ENCODE data around the gene RGL4. TPM values are rescaled to one million over a fixed set of nuclear protein-coding genes. Genes with fewer than 3 reads are reported as not detected.
"Not testable (repeated sequence)": the region's sequence is repeated elsewhere in the genome, so short reads cannot be mapped to it uniquely, and the experiment has no call there.

Gene RGL4
- total RNA-seq, 1 donor from 2014 or later, result not detected

DNA sequence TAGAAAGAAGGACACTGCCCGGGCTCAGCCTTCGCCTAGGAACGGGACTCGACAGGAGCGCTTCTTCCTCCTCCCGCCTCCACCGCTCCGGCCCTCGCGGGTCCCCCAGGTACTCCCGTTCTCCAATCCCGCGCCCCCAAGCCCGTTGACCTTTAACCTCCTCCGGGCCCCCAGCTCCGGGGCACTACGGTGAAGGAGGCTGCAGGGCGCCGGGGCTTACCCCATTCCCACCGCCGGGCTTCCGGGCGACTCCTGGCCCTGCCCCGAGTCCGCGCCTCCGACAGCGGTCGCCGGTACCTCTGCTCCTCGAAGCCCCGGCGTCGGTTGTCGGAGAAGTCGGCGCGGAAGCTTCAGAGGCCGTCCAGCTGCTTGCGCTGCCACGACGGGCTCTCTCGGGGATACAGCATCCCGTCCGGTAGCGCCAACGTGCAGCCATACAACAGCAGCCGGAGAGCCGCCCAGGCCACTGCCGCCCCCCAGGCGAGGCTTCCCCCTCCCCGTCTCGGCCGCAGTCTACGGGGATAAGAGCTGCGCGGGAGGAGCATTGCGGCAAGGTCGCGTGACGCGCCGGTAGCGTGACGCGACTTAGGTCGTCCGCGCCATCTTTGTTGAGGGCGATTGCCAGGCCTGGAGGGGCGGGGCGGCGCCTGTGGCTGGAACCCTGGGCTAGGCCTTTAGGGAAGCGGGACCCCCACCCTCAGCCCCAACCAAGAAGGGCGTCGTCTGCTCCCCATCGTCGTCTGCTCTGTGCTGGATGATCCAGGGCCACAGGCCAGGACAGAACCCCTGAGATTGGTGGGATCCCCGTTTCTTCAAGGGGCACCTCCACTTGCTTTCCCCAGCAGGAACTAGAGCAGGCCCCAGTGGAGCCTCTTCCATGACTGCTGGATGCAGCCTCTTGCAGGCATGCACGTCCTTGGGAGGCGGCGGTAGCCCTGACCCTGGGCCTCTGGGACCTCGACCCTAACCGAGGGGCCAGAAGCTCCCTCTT, 26.3 kb downstream of the RGL4 start:
- intact Hi-C loops (cut with DNase I), result no loop called here
- peak; percentile 97 for ATAC-seq

GRCh38 chr22:23718371-23719165, 27.8 kb downstream of the RGL4 start:
- no peak for ATAC-seq
- no peak for DNase-seq (ENCODE audit: missing footprints)
- intact Hi-C loops (cut with DNase I), result no loop called here

More for the DNA sequence above, 26.3 kb downstream of the RGL4 start:
- peak; percentile 94 for DNase-seq (ENCODE audit: missing footprints)

- ATAC-seq, result no peak
- intact Hi-C loops (cut with DNase I), result no loop called here
- no peak for DNase-seq (ENCODE audit: missing footprints)
These were observed 30.0 kb downstream of the RGL4 start for GRCh38 chr22:23720855-23721254.

- intact Hi-C loops (cut with DNase I), result no loop called here
- DNase-seq (ENCODE audit: missing footprints), result no peak
- ATAC-seq, result no peak
These were observed 31.3 kb downstream of the RGL4 start for GRCh38 chr22:23722160-23722559.

DNA sequence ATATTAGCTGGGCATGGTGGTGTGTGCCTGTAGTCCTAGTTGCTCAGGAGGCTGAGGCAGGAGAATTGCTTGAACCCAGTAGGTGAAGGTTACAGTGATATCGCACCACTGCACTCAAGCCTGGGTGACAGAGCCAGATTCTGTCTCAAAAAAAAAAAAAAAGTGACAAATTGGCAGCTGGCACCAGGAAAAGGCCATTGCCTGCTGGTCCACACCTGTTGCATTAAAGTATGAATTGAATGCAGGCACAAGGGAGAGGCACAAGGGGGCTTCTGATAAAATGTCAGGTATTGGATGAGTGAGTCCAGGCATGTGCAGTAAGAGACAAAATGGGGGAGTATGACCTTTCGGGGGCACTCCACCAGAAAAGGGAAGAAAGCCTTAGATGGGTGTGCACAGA, 31.9 kb downstream of the RGL4 start:
- ATAC-seq (no peak), DNase-seq (ENCODE audit: missing footprints) (no peak)
- intact Hi-C loops (cut with DNase I), result no loop called here

DNA sequence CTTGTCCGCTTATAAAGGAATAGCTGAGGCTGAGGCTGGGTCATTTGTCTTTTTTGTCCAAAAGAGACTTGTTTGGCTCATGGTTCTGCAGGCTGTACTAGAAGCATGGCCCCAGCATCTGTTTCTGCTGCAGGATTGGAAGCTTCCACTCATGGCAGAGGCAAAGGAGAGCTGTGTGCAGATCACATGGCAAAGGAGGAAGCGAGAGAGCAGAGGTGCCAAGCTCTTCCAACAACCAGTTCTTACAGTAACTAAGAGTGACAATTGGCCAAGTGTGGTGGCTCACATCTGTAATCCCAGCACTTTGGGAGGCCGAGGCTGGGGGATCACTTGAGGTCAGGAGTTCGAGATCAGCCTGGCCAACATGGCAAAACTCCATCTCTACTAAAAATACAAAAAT, 37.3 kb downstream of the RGL4 start:
- DNase-seq (ENCODE audit: missing footprints); intact Hi-C loops (cut with DNase I); ATAC-seq: not testable (repeated sequence)

DNA sequence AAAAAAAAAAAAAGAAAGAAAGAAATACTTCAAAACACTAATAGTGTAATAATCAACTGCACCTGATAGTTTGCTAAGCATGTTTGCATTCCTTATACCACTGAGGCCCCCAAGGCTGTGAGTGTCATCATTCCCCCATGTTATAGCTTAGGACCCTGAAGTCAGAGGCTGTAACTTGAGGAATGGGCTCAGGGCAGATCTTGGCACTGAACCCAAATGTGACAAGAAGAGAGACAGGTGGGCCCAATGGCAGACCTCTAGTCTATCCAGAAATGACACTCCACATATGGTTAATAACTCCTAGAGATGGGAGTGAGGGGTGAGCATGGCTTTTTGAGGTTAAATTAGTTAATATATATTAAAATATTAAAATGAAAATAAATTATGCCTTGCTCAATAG, 46.9 kb downstream of the RGL4 start:
- ATAC-seq (no peak), DNase-seq (ENCODE audit: missing footprints) (no peak)
- intact Hi-C loops (cut with DNase I), result no loop called here

GRCh38 chr22:23742505-23743264, 51.9 kb downstream of the RGL4 start:
- intact Hi-C loops (cut with DNase I), result no loop called here
- DNase-seq (ENCODE audit: missing footprints) (peak; percentile 73), ATAC-seq (peak; percentile 83)

DNA sequence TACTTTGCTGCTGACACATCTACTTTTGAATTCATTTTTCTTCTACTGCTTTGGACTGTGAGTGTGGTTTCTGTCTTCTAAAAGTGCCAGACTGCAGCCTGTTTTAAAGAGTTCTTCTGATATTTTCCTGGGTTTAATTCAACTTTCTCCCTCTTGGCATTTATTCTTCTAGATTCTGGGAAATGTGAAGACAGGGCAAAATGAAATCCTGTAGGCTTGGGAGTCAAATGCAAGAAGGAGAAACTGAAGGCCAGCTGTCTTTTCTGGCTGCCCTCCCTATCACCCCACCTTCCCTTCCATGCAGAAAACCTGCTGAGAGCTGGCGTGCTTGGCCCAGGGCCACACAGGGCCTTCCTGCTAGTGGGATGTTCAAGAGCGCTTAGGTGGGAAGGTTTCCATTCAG, 52.5 kb downstream of the RGL4 start:
- peak; percentile 60 for ATAC-seq
- peak; percentile 71 for DNase-seq (ENCODE audit: missing footprints)
- intact Hi-C loops (cut with DNase I), result no loop called here

DNA sequence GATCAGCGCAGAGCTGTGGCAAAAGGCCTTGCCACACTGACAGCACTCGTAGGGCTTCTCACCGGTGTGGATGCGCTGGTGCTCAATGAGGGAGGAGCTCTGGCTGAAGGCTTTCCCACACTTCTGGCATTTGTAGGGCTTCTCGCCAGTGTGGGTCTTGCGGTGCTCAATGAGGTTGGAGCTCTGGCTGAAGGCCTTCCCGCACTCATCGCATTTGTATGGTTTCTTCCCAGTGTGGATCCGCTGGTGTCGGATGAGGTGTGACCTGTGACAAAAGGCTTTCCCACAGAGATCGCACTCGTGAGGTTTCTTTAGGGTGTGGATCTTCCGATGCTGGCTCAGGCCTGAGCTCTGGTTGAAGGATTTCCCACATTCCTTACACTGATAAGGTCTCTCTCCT, 53.2 kb downstream of the RGL4 start:
- ATAC-seq, result no peak
- intact Hi-C loops (cut with DNase I), result no loop called here
- DNase-seq (ENCODE audit: missing footprints), result no peak

DNA sequence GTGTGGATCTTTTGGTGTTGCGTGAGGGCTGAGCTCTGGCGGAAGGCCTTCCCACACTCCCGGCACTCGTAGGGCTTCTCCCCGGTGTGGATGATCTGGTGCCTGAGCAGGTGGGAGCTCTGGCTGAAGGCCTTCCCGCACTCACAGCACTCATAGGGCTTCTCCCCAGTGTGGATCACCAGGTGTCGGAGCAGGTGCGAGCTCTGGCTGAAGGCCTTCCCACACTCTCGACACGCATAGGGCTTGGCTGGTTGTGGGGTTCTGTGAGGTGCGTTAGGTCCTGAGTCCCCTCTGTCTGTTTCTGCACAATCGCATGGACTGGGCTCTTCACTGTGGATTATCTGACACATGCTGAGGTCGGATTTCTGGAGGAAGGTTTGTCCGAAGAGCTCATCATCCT, 53.7 kb downstream of the RGL4 start:
- DNase-seq (ENCODE audit: missing footprints) (no peak), ATAC-seq (no peak)
- intact Hi-C loops (cut with DNase I), result no loop called here

DNA sequence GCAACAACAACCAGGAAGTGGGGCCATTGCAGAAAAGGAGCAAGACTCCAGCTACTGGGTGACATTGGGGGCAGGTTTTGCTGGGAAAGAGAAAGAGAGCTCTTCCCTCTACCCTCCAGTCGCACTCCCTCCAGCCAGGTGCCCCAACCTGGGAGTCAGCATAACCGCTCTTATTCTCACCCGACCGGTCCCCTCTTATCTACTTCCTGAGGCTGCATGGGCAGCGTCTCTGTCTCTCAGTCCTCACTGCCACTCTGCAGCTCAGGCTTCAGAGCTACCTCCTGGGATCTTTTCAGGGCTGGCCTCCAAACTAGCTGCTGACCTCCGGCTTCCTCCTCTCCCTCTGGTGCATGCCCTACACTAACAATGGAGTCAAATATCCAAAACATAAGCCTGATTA, 55.0 kb downstream of the RGL4 start:
- DNase-seq (ENCODE audit: missing footprints), result no peak
- ATAC-seq, result no peak
- intact Hi-C loops (cut with DNase I), result no loop called here

Other genes starting within 250 kb of the RGL4 start
- gene IGLL1, start 110.7 kb upstream of the RGL4 start, total RNA-seq, result not detected
- not detected for gene DRICH1, start 58.7 kb upstream of the RGL4 start, total RNA-seq
- gene ZNF70, start 60.1 kb downstream of the RGL4 start, total RNA-seq, result 3.2 TPM
- 0.43 TPM for gene VPREB3, start 63.4 kb downstream of the RGL4 start, total RNA-seq
- not detected for gene C22orf15, start 72.0 kb downstream of the RGL4 start, total RNA-seq
- gene CHCHD10, start 77.0 kb downstream of the RGL4 start, total RNA-seq, result 1,642 TPM
- 28.0 TPM for gene MMP11, start 81.8 kb downstream of the RGL4 start, total RNA-seq
- gene SMARCB1, start 96.0 kb downstream of the RGL4 start, total RNA-seq, result 52.5 TPM
- gene DERL3, start 148.0 kb downstream of the RGL4 start, total RNA-seq, result 3.1 TPM
- 20.3 TPM for gene SLC2A11, start 166.9 kb downstream of the RGL4 start, total RNA-seq
- gene MIF, start 203.4 kb downstream of the RGL4 start, total RNA-seq, result 272 TPM